Suprapubic skin (tissue), 3 donors: Measurements from ENCODE around the gene CLCA4.

ENCODE experiments used
- CTCF ChIP-seq, 2 donors: fragments of 200-600 bp in 1 of 2; fragments of 450-650 bp in 1 of 2; sonication (generic) in 1 of 2; IDR thresholded peaks; one replicate each; pipeline ENCODE4 v1.5.1; 2016 to 2019; ENCODE audit warnings: antibody characterized with exemption in 2 of 2, mild to moderate bottlenecking in 1 of 2, moderate library complexity in 1 of 2
- EP300 ChIP-seq: sonication (generic); formaldehyde crosslinking; IDR thresholded peaks from one replicate; pipeline ENCODE4 v1.6.1; 2017; ENCODE audit warnings: antibody characterized with exemption

- TF ChIP-seq CTCF (IDR thresholded peaks at IDR 0.05): no peak
- TF ChIP-seq EP300: no peak
Measured at GRCh38 chr1:86503406-86504136, 43.3 kb upstream of the CLCA4 start.
